CD4-positive, alpha-beta T cell (primary cell): Measurements from ENCODE around the gene CALM3. TPM values are rescaled to one million over a fixed set of nuclear protein-coding genes. Genes with fewer than 3 reads are reported as not detected.

Experiments
- ATAC-seq: fragments of 200-7000 bp; cut with Tn5 transposase; one replicate; pipeline ENCODE4 v1.10.0; 2022; ENCODE audit warnings: mild to moderate bottlenecking; ENCODE audit not compliant: poor library complexity
- CTCF ChIA-PET: fragments of 350-600 bp; sonication (Branson Sonifier 250); formaldehyde crosslinking; loops from one replicate; lab custom pipeline; 2021; ENCODE audit warnings: antibody characterized with exemption, inconsistent platforms; lab: Charles Lee
- POLR2A ChIA-PET: fragments of 350-600 bp; sonication (Branson Sonifier 250); formaldehyde crosslinking; loops from one replicate; lab custom pipeline; 2021; ENCODE audit warnings: antibody characterized with exemption, inconsistent platforms; lab: Charles Lee
- DNase-seq, 14 experiments: peaks; one replicate each; pipeline ENCODE4 v3.0.0-alpha.2; 2013 to 2020; ENCODE audit warnings: mixed read lengths in 2 of 14
- H3K27ac ChIP-seq, 2 donors: one replicate each; pipeline versions ENCODE4 v1.5.1 to v1.7.0; 2013; ENCODE audit warnings: low read length in 2 of 2, low read depth in 1 of 2, mild to moderate bottlenecking in 1 of 2
- H3K27me3 ChIP-seq, 2 experiments: 1 replicate in 1 of 2; 2 replicates in 1 of 2; pipeline versions ENCODE4 v1.6.1 to v1.7.0; 2013; ENCODE audit warnings: low read length in 2 of 2, control low read depth in 1 of 2, mild to moderate bottlenecking in 1 of 2, moderate library complexity in 1 of 2; ENCODE audit not compliant: insufficient read depth in 2 of 2, control insufficient read depth in 1 of 2
- H3K36me3 ChIP-seq: one replicate; pipeline ENCODE4 v1.6.1; 2013; ENCODE audit warnings: low read length, control low read depth; ENCODE audit not compliant: insufficient read depth
- H3K4me1 ChIP-seq: one replicate; pipeline ENCODE4 v1.6.1; 2013; ENCODE audit warnings: low read length, control low read depth; ENCODE audit not compliant: insufficient read depth
- H3K4me3 ChIP-seq: one replicate; pipeline ENCODE4 v1.5.1; 2013; ENCODE audit warnings: mild to moderate bottlenecking, low read length, moderate library complexity
- H3K9me3 ChIP-seq, 2 experiments: 1 replicate in 1 of 2; 2 replicates in 1 of 2; pipeline versions ENCODE4 v1.6.1 to v1.7.0; 2013; ENCODE audit warnings: low read length in 2 of 2, mild to moderate bottlenecking in 2 of 2, control low read depth in 1 of 2, moderate library complexity in 1 of 2; ENCODE audit not compliant: control insufficient read depth in 1 of 2, insufficient read depth in 1 of 2
- H3K27ac Mint-ChIP-seq: one replicate; pipeline ENCODE4 v1.8.0; 2020; ENCODE audit warnings: mixed read lengths
- H3K27me3 Mint-ChIP-seq: one replicate; pipeline ENCODE4 v1.8.0; 2021; ENCODE audit warnings: mixed read lengths
- H3K36me3 Mint-ChIP-seq: one replicate; pipeline ENCODE4 v1.8.0; 2021; ENCODE audit warnings: low read depth, mixed read lengths
- H3K4me1 Mint-ChIP-seq: one replicate; pipeline ENCODE4 v1.8.0; 2021; ENCODE audit warnings: low read depth, mixed read lengths
- H3K4me3 Mint-ChIP-seq: one replicate; pipeline ENCODE4 v1.8.0; 2020; ENCODE audit warnings: mild to moderate bottlenecking, mixed read lengths
- H3K9me3 Mint-ChIP-seq: one replicate; pipeline ENCODE4 v1.8.0; 2020; ENCODE audit warnings: mixed read lengths
- intact Hi-C, 2 experiments: fragments of 100-400 bp; cut with DNase I in 1 of 2; cut with micrococcal nuclease in 1 of 2; formaldehyde crosslinking; loops; one replicate each; pipeline versions ENCODE4 v1.15.1 to v1.9.0; 2023 to 2025; cut with DNase I, micrococcal nuclease
- total RNA-seq, 174 experiments: library from RNA in 2 of 174; stranded (reverse) in 2 of 174; gene quantifications; one replicate each; pipeline ENCODE4 v1.2.3 and lab custom pipeline; 2021 to 2026
- TF ChIP-seq, protein P1 (sequence below): fragments of 200-600 bp; IDR thresholded peaks from one replicate; pipeline ENCODE4 v1.8.0; 2022; ENCODE audit warnings: antibody characterized with exemption, mild to moderate bottlenecking

The CALM3 gene
- total RNA-seq, 2 experiments from 2014 or later: 169 to 173 TPM

DNA sequence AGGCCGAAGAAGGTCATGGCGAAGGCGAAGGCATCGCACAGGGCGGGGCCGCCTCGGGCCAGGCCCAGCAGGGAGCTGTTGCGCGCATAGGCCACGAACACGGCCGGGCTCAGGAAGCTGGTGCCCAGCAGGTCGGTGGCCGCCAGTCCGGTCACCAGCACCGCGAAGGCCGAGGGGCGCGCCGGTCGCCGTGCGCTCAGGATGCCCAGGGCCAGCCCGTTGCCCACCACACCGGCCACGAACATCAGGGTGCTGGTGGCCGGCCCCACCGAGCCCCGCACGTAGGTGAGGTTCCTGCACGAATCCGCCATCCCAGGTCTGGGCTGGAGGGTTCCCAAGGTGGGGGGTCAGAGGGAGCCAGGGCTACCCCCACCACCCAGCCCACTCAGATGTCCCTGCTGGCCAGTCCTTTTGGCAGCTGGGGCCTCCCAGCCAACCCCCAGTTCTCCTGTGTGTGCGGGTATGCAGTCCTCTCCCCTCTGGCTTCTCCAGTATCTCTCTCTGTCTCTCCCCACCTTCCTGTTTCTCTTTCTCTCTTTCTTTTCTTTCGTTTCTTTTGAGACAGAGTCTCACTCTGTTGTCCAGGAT, 22.9 kb downstream of the CALM3 start:
- H3K9me3 ChIP-seq: no peaks in the 10 kb centered on the region
- H3K4me1 ChIP-seq: peaks cover 66% of the 10 kb centered on the region
- peak overlapping the region; percentile 12 for H3K4me3 ChIP-seq
- no peaks in the 10 kb centered on the region for H3K27me3 ChIP-seq
- H3K27ac ChIP-seq: no peak overlapping the region
- Mint-ChIP-seq H3K9me3 (no peaks in the 10 kb centered on the region), H3K27ac (peak overlapping the region; percentile 71), H3K36me3 (no peaks in the 10 kb centered on the region), H3K27me3 (no peaks in the 10 kb centered on the region), H3K4me1 (peaks cover 49% of the 10 kb centered on the region), H3K4me3 (no peak overlapping the region)
- H3K36me3 ChIP-seq: no peaks in the 10 kb centered on the region
- DNase-seq (no peak), ATAC-seq (no peak)
- TF ChIP-seq, protein P1, sequence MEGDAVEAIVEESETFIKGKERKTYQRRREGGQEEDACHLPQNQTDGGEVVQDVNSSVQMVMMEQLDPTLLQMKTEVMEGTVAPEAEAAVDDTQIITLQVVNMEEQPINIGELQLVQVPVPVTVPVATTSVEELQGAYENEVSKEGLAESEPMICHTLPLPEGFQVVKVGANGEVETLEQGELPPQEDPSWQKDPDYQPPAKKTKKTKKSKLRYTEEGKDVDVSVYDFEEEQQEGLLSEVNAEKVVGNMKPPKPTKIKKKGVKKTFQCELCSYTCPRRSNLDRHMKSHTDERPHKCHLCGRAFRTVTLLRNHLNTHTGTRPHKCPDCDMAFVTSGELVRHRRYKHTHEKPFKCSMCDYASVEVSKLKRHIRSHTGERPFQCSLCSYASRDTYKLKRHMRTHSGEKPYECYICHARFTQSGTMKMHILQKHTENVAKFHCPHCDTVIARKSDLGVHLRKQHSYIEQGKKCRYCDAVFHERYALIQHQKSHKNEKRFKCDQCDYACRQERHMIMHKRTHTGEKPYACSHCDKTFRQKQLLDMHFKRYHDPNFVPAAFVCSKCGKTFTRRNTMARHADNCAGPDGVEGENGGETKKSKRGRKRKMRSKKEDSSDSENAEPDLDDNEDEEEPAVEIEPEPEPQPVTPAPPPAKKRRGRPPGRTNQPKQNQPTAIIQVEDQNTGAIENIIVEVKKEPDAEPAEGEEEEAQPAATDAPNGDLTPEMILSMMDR: no peak
- CTCF ChIA-PET: interaction anchor here (1.3 kb wide), 1 partner anchor 9 kb away, joined by 3 read pairs; no protein-coding TSS in a partner anchor
- intact Hi-C loops: no loop called here
- POLR2A ChIA-PET: interaction anchor here (1.0 to 1.2 kb wide), 2 partner anchors 12 to 22 kb away, joined by 3 read pairs; no protein-coding TSS in a partner anchor

DNA sequence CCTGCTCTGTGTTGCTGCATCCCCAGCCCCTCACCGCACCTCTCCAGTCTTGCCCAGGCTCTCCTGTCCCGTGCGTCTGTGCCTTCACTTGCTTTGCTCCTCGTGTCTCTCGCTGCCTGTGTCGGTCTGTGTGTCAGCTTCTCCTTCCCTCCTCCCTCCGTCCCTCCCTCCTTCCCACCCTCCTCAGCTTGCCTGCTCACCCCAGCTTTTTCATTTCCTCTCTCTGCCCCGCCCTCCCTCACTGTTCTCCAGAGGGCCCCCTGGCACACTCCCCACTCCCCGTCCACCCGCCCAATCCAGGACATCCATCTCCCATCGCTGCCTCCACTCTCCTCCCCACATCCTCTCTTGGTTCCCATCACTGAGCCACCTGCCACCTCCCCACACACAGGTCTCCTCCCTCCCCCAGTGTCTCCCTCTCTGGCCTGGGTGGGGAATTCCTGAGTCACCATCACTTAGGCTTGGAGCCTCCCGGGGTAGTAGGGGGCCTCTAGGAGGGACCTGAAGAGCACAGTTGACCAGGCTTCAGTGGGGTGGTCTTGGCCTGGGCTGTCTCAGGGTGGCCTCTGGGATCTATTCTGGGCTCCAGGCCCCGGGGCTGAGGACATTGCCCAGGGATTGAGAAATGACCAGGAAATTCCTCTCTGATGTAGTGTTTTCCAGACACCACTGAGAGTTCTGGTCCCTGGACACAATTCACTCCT, 24.0 kb downstream of the CALM3 start, which contains the start of gene PTGIR:
TSS of gene PTGIR (minus strand) at position 132 of the 704 bp plus-strand sequence. CDS start 864 bp downstream, outside the sequence.
- Mint-ChIP-seq H3K9me3 (no peaks in the 10 kb centered on the region), H3K27ac (peak within 1 kb of the TSS; percentile 71), H3K4me3 (peak within 1 kb of the TSS; percentile 62), H3K36me3 (no peaks in the 10 kb centered on the region), H3K4me1 (peaks cover 38% of the 10 kb centered on the region), H3K27me3 (no peaks in the 10 kb centered on the region)
- ATAC-seq (peak; percentile 35), DNase-seq (peak in 3 of 14 experiments; percentile 46 to 58 (median 52))
- H3K4me3 ChIP-seq: peak within 1 kb of the TSS; percentile 22
- CTCF ChIA-PET: interaction anchor here (1.3 kb wide), 1 partner anchor 10 kb away, joined by 3 read pairs; no protein-coding TSS in a partner anchor
- no peaks in the 10 kb centered on the region for H3K27me3 ChIP-seq
- H3K9me3 ChIP-seq: no peaks in the 10 kb centered on the region
- peak within 1 kb of the TSS in 1 of 2 donors; percentile 17 for H3K27ac ChIP-seq
- POLR2A ChIA-PET: interaction anchor here (1.2 kb wide), 2 partner anchors 13 kb away, joined by 3 to 4 read pairs; no protein-coding TSS in a partner anchor
- intact Hi-C loops: no loop called here
- H3K4me1 ChIP-seq: peaks cover 56% of the 10 kb centered on the region
- TF ChIP-seq, protein P1: no peak
- H3K36me3 ChIP-seq: no peaks in the 10 kb centered on the region

DNA sequence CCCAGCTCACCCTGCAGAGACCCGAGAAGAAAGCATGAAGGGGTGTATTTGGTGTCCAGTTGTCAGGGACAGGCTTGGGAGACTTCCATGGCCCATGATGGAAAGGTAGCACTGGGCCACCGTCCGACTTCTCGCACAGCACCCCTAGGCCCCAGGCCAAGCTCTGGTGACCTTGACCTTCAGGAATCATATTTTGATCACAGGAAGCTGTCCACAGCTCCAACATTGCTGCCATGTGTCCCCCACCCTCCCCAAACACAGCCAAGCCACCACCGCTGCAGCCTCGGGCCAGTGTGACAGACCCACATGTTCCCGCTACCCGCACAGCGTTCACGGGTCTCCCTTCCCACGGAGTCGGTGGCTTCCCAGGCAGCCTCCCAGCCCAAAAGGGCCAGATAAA, 24.6 kb downstream of the CALM3 start:
- Mint-ChIP-seq H3K36me3 (no peaks in the 10 kb centered on the region), H3K27ac (peak overlapping the region; percentile 71), H3K9me3 (no peaks in the 10 kb centered on the region), H3K4me3 (no peak overlapping the region), H3K27me3 (no peaks in the 10 kb centered on the region), H3K4me1 (peaks cover 33% of the 10 kb centered on the region)
- Histone ChIP-seq H3K4me3 (no peak overlapping the region), H3K4me1 (peaks cover 50% of the 10 kb centered on the region), H3K27me3 (no peaks in the 10 kb centered on the region), H3K36me3 (no peaks in the 10 kb centered on the region), H3K27ac (no peak overlapping the region), H3K9me3 (no peaks in the 10 kb centered on the region)
- TF ChIP-seq, protein P1: no peak
- no peak for ATAC-seq
- ChIA-PET POLR2A (interaction anchor here (1.2 kb wide), 1 partner anchor 14 kb away, joined by 4 read pairs; no protein-coding TSS in a partner anchor), CTCF (interaction anchor here (1.3 to 2.7 kb wide), 2 partner anchors 11 to 12 kb away, joined by 3 to 7 read pairs; no protein-coding TSS in a partner anchor)
- DNase-seq: no peak
- intact Hi-C loops: no loop called here
